ENCODE measurements around the gene MIDN.

The MIDN gene

DNA sequence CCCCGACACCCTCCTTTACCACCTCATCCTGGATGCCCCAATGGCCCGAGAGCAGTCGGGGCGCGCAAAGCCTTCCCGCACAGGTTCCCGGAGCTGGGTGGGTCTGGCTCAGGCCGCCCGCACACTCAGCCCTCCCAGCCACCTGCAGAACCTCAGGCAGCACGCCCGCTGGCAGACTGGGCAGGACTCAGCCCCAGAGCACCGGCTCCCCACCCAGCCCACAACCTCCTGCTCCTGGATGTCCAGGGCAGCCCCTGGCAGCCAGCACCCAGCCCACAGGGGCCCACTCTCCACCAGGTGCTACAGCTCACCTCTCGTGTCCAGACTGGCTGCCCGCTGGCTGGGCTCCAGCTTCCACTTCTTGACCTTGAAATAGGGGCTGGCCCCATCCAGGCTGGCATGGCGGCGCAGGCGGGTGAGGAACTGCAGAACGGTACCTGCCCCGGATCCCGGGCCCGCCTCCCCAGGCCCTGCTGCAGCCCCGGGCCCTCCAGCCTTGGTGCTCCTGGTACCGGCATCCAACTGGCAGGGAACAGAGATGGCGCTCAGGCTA lies 15.2 kb upstream of the MIDN start:
- DNase-seq: no peak

DNA sequence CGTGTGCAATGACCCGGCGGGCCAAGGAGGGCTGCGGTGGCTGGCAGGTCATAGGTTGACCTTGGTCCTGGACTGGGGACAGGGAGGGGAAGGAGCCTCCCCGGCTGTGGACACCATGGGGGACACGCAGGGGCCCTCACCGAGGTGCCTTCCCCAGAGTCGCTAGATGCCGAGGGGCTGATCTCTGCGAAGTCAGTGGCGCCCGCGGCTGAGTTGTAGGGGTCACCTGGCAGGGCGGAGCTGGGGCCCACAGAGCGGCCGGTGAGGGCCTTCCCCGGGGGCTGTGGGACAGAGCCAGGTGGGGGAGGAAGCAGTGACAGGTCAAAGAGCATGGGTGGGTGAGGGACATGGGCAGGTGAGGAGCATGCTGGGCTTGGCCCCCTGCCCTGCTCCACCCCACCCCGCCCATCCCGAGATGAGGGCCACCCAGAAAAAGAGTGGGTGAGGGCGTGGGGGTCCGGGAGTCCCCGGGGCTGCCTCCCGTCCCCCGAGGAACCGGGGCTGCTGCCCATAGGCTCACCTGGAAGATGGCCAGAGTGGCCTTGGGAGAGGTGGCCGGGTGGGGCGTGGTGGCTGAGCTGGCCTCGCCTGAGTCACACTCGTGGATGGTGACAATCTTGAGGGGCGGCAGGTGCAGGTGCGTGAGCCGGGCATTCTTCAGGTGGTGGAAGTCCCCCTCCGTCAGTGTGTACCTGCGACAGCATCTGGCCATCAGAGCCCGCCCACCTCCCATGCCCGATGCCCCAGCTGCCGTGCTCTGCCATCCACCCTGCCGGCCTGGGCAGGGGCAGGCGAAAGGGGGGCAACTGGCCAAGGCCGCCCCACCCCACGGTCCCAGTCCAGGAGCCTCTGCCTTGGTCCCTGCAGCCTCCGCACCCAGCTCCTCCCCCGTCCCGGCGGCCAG lies 14.1 kb upstream of the MIDN start:
- no peak for DNase-seq

- DNase-seq: no peak
Observed at GRCh38 chr19:1234955-1235380, 13.4 kb upstream of the MIDN start.

DNA sequence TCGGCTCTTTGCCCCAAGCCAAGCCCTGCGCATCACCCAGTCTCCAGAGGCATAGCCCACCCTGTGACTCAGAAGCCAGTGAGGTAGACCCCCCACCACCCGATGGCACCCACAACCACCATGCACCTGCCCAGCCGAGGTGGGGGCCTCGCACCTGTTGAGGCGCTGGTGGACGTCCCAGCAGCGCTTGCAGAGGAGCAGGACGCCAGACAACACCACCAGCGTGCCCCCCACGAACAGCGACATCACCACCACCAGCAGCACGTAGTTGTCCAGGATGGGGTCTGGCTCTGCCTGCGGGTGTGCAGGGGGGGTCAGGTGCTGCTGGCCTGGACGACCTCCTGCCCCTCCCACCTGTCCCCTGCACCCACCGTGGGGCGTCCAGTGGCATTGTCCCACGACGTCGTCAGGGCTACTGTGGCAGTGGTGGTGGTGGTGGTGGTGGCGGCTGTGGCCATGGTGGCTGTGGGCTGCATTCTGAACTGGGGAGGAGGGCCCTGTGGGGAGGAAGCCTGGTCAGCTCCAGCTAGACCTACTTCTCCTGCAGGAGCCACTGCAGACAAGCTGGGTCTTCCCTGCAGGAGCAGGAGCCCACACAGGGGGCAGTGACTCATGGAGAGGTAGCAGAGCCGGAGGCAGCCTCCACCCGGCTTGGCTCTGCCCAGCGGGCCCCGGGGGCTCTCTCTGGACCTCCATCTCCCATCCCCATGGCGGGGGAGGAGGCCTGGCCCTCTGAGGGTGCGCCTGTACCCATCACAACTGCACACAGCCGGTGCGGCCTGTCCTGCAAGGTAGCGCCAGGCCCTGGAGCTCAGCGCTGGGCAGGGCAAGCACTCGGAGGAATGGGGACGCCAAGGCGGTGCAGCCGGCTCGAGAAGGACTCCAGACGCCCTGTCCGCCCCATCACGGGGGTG lies 12.5 kb upstream of the MIDN start:
- DNase-seq: no peak

DNA sequence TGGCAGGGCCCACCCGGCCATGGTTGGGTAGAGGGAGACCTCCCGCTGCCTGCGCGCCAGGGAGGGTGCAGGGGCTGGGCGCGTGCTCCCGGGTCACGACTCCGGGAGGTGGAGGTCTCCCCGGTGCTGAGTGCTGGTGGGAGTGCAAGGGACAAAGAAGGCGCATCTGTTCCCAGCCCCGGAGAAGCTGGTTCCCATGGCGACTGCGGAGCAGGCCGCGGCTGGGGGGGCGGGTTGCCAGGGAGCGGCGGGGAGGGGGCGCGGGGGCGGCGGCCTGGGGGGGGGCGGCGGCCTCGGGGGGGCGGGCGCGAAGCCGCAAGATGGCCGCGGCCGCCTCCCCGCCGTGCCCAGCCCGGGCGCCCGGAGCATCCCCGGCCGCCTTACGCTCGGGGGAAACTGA lies 11.8 kb upstream of the MIDN start:
- no peak for DNase-seq

DNA sequence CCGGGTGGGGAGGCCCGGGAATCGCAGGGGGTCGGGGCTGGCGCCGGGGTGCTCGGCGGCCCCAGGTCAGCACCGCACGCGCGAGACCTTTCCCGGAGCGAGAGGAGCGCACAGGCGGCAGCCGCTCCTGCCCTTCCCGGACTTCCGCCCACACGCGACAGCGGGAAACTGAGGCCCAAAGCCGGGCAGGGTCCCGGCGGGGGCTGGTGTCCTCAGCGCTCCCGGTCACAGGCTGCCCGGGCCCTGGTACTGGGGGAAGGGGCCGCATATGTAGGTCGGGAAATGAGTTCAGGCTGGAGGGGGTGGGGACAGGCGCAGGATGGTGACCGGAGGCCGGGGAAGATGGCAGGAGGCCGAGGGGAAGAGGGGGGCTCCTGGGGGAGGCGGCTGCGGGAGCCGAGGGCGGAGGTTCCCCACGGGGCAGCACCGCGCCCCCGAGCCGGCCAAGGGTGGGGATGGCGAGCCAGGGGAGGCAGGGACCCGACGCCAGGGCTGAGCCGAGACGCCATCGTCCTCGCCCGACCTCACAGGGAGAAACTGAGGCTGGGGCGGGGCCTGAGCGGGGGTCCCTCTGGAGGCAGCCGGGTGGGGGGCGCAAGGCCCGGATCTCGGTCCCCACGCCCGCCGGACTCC lies 11.2 kb upstream of the MIDN start:
- DNase-seq: peak in 1 of 2 experiments; percentile 58

- peak; percentile 59 to 65 for DNase-seq
Observed at GRCh38 chr19:1237754-1238368, 10.5 kb upstream of the MIDN start, which contains the start of gene CBARP. TSS of gene CBARP (minus strand) at chr19:1238005. CDS start at chr19:1236100, 1,905 bp downstream.

- peak; percentile 51 to 55 for DNase-seq
Observed at GRCh38 chr19:1238369-1239303, 9.7 kb upstream of the MIDN start.

DNA sequence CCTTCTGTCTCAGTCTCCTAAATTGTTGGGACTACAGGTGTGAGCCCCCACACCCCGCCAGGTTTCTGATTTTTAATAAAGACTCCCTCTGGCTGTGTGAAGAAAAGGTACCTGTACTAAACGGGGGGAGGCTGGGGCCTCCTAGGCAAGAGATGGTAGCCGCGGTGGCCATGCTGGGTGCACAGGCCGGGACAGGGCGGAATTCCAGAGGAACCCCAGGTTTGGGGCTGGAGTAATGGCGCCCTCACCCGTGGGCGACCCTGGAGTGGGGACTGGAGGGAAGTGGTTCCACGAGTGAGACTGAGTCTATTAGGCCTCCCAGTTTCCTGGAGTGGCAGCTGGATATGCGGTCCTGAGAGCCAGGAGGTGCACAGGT lies 9.0 kb upstream of the MIDN start:
- peak in 1 of 2 experiments; percentile 43 for DNase-seq

DNA sequence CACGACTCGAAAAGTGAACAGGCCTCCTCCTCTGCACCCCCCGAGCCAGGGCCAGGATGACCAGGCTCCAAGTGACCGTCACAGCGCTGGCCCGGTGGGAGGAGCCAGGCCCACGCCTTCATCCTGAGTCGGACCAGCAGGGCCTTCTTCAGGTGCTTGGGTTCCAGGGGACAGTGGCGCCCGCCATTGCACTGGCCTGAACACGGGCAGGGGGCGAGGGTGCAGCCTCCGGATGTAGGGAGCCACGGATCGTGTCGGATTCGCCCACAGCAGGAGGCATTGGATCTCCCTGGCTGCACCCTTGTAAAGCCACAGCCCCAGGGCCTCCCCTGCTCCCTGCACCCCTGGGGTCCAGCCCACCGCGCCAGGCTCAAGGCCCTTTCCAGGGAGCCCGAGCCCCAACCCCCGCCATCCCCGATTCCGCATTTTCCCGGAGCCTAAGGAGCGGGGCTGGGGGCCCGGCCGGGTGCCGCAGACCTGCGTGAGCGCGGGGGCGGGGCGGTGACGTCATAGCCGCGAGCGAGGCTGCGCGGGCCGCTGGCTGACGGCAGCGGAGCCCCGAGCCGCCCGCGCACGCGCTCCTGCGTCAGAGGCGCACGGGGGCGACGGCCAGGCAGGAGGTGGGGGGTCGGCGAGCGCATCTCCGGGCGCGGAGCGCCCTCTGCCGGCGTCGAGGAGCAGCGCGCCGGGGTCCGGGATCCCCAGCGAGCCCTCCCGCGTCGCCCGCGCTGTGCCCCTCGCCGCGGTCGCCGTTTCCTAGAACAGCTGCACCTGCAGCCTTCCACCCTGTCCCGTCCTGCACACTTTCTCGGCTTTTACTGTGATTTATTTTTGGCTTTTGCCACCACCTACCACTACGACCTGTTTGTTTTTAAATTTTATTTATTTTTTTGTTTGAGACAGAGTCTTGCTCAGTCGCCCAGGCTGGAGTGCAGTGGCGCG lies 8.3 kb upstream of the MIDN start:
- peak; percentile 96 to 99 for DNase-seq

- DNase-seq: peak in 1 of 2 experiments; percentile 46
Observed at GRCh38 chr19:1240925-1241324, 7.5 kb upstream of the MIDN start.

- peak; percentile 95 to 98 for DNase-seq
Observed at GRCh38 chr19:1241417-1242095, 6.8 kb upstream of the MIDN start, which contains the start of gene ATP5F1D. TSS of gene ATP5F1D (plus strand) at chr19:1241751. CDS start at chr19:1241851, 100 bp downstream.

DNA sequence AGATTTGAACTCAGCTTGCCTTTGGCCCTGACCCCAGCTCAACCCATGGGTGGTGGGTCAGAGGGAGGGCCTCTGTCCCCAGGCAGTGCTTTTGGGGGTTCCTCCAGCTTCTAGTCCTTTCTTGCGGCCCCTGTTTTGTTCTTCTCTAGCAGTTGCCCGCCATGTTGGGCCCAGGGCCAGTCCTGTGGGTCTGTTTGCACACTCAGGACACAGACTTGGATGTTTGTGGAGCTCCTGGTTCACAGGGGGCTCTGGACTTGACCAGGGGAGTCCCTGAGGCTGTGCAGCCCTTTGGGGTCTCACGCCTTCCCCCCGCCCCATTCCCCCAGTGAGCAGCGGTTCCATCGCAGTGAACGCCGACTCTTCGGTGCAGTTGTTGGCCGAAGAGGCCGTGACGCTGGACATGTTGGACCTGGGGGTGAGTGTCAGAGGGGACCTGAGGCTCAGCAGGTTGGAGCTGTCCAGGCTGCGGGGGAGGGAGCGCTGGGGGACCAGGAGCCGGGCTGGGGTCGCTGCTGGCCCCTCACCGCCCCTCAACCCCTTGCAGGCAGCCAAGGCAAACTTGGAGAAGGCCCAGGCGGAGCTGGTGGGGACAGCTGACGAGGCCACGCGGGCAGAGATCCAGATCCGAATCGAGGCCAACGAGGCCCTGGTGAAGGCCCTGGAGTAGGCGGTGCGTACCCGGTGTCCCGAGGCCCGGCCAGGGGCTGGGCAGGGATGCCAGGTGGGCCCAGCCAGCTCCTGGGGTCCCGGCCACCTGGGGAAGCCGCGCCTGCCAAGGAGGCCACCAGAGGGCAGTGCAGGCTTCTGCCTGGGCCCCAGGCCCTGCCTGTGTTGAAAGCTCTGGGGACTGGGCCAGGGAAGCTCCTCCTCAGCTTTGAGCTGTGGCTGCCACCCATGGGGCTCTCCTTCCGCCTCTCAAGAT lies 4.4 kb upstream of the MIDN start:
- DNase-seq: peak; percentile 91 to 95

GRCh38 chr19:1244693-1245451 lies 3.5 kb upstream of the MIDN start:
- peak; percentile 44 to 58 for DNase-seq

DNA sequence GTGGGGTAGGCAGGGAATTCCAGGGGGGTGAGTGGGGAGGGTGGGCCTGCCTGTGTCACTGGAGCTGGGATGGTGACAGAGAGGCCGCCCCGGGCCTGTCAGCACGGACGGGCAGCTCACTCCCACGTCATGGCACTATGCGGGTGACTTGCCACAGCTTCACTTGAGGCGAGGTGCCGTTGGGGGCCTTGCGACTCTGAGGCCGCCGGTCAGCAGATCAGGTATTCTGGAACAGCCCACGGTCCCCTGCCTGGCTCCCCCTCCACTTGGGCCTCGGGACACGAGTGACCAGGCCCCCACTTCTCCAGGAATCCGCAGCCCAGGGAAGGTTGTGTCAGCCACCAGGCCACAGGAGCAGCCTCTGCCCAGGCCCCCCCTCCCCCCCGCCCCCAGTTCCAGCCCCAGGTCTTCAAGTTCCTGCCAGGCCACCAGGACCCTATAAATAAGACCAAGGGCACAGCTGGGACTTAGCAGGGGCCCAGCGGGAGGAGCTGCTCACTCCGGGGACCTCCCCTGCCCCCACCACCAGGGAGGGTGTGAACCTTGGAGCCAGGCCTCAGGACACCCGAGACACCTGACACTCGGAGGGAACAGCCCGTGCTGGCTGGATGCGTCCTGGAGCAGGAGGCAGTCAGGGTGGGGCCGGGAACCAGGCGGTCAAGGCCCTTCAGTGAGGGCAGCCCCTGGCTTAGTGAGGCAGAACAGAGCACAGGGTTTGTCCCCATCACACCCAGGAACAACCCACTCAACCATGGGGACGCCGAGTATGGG lies 2.7 kb upstream of the MIDN start:
- DNase-seq: no peak
